ENCODE data around the gene ANGPTL3.
"Not testable (repeated sequence)": the region's sequence is repeated elsewhere in the genome, so short reads cannot be mapped to it uniquely, and the experiment has no call there.

DNA sequence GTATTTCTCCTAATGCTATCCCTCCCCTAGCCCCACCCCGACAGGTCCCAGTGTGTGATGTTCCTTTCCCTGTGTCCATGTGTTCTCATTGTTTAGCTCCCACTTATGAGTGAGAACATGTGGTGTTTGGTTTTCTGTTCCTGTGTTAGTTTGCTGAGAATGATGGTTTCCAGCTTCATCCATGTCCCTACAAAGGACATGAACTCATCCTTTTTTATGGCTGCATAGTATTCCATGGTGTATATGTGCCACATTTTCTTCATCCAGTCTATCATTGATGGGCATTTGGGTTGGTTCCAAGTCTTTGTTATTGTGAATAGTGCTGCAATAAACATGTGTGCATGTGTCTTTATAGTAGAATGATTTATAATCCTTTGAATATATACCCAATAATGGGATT lies 13.3 kb downstream of the ANGPTL3 start:
- TF ChIP-seq, protein P1, sequence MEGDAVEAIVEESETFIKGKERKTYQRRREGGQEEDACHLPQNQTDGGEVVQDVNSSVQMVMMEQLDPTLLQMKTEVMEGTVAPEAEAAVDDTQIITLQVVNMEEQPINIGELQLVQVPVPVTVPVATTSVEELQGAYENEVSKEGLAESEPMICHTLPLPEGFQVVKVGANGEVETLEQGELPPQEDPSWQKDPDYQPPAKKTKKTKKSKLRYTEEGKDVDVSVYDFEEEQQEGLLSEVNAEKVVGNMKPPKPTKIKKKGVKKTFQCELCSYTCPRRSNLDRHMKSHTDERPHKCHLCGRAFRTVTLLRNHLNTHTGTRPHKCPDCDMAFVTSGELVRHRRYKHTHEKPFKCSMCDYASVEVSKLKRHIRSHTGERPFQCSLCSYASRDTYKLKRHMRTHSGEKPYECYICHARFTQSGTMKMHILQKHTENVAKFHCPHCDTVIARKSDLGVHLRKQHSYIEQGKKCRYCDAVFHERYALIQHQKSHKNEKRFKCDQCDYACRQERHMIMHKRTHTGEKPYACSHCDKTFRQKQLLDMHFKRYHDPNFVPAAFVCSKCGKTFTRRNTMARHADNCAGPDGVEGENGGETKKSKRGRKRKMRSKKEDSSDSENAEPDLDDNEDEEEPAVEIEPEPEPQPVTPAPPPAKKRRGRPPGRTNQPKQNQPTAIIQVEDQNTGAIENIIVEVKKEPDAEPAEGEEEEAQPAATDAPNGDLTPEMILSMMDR (IDR thresholded peaks at IDR 0.05 in 4 of 5, conservative IDR thresholded peaks at IDR 0.05 in 1 of 5): not testable (repeated sequence)
- not testable (repeated sequence) for TF ChIP-seq POLR2A (IDR thresholded peaks at IDR 0.05)

Data from gastrocnemius medialis (tissue), 4 donors.